ENCODE results near the gene FCRL4. TPM values are rescaled to one million over a fixed set of nuclear protein-coding genes. Genes with fewer than 3 reads are reported as not detected.

The FCRL4 gene
- total RNA-seq, 2 experiments from 2014 or later: not detected

DNA sequence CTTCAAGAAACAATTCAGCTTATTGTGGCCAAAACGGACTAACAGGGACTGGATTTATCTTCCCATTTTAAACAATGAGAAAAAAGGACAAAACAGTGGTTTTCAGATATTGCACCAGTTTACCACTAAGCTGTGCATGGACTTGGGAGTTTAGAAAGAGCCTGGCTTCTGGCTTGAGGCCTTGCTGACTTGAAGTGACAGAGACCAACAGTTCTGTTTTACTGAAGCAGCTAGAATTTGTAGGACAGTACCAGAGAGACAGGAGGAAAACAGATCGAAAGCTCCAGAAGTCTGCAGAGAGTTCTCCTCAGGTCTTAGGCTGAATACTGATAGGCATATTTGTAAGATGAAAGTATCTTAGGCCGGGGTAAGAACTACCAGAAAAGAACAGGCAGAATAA, 20.5 kb downstream of the FCRL4 start:
- POLR2A ChIA-PET: interaction anchor here (0.6 to 1.4 kb wide), 5 partner anchors 13 to 292 kb away, joined by 3 to 5 read pairs (median 3); no protein-coding TSS in a partner anchor

DNA sequence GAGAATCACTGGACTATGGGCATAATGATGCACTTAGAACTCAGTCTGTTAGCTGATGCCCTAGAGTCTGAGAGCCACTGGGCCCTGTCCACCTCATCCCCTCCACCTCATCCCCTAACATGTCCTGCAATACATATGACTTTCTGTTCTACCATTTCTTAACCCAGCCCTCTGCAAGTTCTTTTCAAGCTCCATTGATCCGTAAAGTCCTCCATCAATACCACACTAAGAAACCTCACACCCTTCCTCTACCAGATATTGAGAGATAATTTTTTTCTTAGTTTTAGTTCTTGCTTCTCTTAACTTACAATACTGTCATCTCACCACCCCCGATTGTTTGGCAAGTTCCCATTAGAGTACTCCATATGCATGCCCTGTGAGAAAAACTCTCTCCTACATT, 22.1 kb downstream of the FCRL4 start:
- peak overlapping the region; percentile 41; the same call in 1 of the 2 replicates for H2AFZ ChIP-seq (ENCODE audit: low read length)
- H3K4me2 ChIP-seq (ENCODE audit: low read length): peak overlapping the region; percentile 48
- ChIA-PET CTCF (ENCODE audit: unreplicated experiment) (no interaction called here), POLR2A (interaction anchor here (0.5 to 1.2 kb wide), 3 partner anchors 10 to 151 kb away, joined by 3 to 6 read pairs (median 3); no protein-coding TSS in a partner anchor)
- H4K20me1 ChIP-seq (ENCODE audit: insufficient read depth, low read length): no peaks in the 10 kb centered on the region
- H3K4me3 ChIP-seq (ENCODE audit: low read depth, low read length, poor library complexity, severe bottlenecking): no peak overlapping the region
- H3K79me2 ChIP-seq (ENCODE audit: insufficient read depth, low read depth, low read length): no peaks in the 10 kb centered on the region
- H3K4me1 ChIP-seq (ENCODE audit: insufficient read depth, low read length, poor library complexity, severe bottlenecking): peaks cover 34% of the 10 kb centered on the region
- H3K9me3 ChIP-seq (ENCODE audit: low read length): no peaks in the 10 kb centered on the region; the same call in 1 of the 2 replicates
- no peak for DNase-seq (ENCODE audit: low spot score)
- H3K9me2 ChIP-seq (ENCODE audit: insufficient read depth, low read length): no peaks in the 10 kb centered on the region
- no TSS peak for BruUV-seq (replicated peaks)
- no peak overlapping the region for H3K27ac ChIP-seq (ENCODE audit: low read depth, low read length, poor library complexity, severe bottlenecking)
- intact Hi-C loops (cut with micrococcal nuclease; ENCODE audit: unreplicated experiment): loop anchor here (5.0 kb wide), 1 partner anchor 287 kb away; no protein-coding TSS in a partner anchor
- H3K36me3 ChIP-seq (ENCODE audit: insufficient read depth, low read length): no peaks in the 10 kb centered on the region
- TF ChIP-seq EZH2phosphoT487 (IDR thresholded peaks at IDR 0.05; ENCODE audit: borderline replicate concordance, low read depth, low read length): no peak
- TF ChIP-seq, protein P1, sequence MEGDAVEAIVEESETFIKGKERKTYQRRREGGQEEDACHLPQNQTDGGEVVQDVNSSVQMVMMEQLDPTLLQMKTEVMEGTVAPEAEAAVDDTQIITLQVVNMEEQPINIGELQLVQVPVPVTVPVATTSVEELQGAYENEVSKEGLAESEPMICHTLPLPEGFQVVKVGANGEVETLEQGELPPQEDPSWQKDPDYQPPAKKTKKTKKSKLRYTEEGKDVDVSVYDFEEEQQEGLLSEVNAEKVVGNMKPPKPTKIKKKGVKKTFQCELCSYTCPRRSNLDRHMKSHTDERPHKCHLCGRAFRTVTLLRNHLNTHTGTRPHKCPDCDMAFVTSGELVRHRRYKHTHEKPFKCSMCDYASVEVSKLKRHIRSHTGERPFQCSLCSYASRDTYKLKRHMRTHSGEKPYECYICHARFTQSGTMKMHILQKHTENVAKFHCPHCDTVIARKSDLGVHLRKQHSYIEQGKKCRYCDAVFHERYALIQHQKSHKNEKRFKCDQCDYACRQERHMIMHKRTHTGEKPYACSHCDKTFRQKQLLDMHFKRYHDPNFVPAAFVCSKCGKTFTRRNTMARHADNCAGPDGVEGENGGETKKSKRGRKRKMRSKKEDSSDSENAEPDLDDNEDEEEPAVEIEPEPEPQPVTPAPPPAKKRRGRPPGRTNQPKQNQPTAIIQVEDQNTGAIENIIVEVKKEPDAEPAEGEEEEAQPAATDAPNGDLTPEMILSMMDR (conservative IDR thresholded peaks at IDR 0.05; ENCODE audit: low read length): no peak

More for the DNA sequence above, 20.5 kb downstream of the FCRL4 start:
- Histone ChIP-seq H3K4me2 (ENCODE audit: low read length) (no peak overlapping the region), H3K9me2 (ENCODE audit: insufficient read depth, low read length) (no peaks in the 10 kb centered on the region), H3K9me3 (ENCODE audit: low read length) (no peaks in the 10 kb centered on the region; the same call in 1 of the 2 replicates), H3K79me2 (ENCODE audit: insufficient read depth, low read depth, low read length) (no peaks in the 10 kb centered on the region), H3K27ac (ENCODE audit: low read depth, low read length, poor library complexity, severe bottlenecking) (no peak overlapping the region), H2AFZ (ENCODE audit: low read length) (no peak overlapping the region), H3K4me1 (ENCODE audit: insufficient read depth, low read length, poor library complexity, severe bottlenecking) (peaks cover 47% of the 10 kb centered on the region), H4K20me1 (ENCODE audit: insufficient read depth, low read length) (no peaks in the 10 kb centered on the region), H3K36me3 (ENCODE audit: insufficient read depth, low read length) (no peaks in the 10 kb centered on the region), H3K4me3 (ENCODE audit: low read depth, low read length, poor library complexity, severe bottlenecking) (no peak overlapping the region)
- intact Hi-C loops (cut with micrococcal nuclease; ENCODE audit: unreplicated experiment): loop anchor here (5.0 kb wide), 1 partner anchor 285 kb away; no protein-coding TSS in a partner anchor
- CTCF ChIA-PET (ENCODE audit: unreplicated experiment): no interaction called here
- no TSS peak for BruUV-seq (replicated peaks)
- no peak for DNase-seq (ENCODE audit: low spot score)
- TF ChIP-seq EZH2phosphoT487 (IDR thresholded peaks at IDR 0.05; ENCODE audit: borderline replicate concordance, low read depth, low read length): no peak
- TF ChIP-seq, protein P1 (conservative IDR thresholded peaks at IDR 0.05; ENCODE audit: low read length): peak; percentile 43; the same call in 1 of the 2 replicates

DNA sequence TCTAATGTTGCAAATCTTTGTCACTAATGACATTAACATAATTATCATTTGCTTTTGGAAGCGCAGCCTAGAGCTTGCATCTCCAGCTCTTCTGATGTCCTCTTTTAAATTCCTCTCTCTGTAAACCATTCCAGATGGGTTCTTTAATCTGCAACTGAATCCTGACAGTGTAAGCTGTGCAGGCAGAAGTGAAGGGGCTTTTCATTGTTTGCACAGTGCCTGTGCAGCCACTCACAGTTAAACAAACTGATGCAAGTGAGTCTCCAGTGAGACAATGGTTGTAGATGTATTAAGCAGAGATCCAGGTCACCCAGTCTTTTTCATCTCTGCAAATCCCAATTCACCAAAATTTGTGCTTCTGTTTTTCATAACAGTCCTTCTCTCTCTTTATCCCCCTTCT, 23.0 kb downstream of the FCRL4 start:
- Histone ChIP-seq H3K9me3 (ENCODE audit: low read length) (no peaks in the 10 kb centered on the region; the same call in 1 of the 2 replicates), H3K36me3 (ENCODE audit: insufficient read depth, low read length) (no peaks in the 10 kb centered on the region), H3K79me2 (ENCODE audit: insufficient read depth, low read depth, low read length) (no peaks in the 10 kb centered on the region), H4K20me1 (ENCODE audit: insufficient read depth, low read length) (no peaks in the 10 kb centered on the region), H3K4me3 (ENCODE audit: low read depth, low read length, poor library complexity, severe bottlenecking) (no peak overlapping the region), H3K9me2 (ENCODE audit: insufficient read depth, low read length) (no peaks in the 10 kb centered on the region), H3K4me2 (ENCODE audit: low read length) (0 out of 2 replicates have a peak overlapping the region, but pooled peaks have one; percentile 48), H3K27ac (ENCODE audit: low read depth, low read length, poor library complexity, severe bottlenecking) (no peak overlapping the region), H2AFZ (ENCODE audit: low read length) (no peak overlapping the region), H3K4me1 (ENCODE audit: insufficient read depth, low read length, poor library complexity, severe bottlenecking) (peaks cover 30% of the 10 kb centered on the region)
- POLR2A ChIA-PET: no interaction called here
- no peak for DNase-seq (ENCODE audit: low spot score)
- TF ChIP-seq EZH2phosphoT487 (IDR thresholded peaks at IDR 0.05; ENCODE audit: borderline replicate concordance, low read depth, low read length): no peak
- TF ChIP-seq, protein P1 (conservative IDR thresholded peaks at IDR 0.05; ENCODE audit: low read length): no peak
- no TSS peak for BruUV-seq (replicated peaks)
- CTCF ChIA-PET (ENCODE audit: unreplicated experiment): no interaction called here
- intact Hi-C loops (cut with micrococcal nuclease; ENCODE audit: unreplicated experiment): loop anchor here (5.0 kb wide), 1 partner anchor 287 kb away; no protein-coding TSS in a partner anchor

Measured in OCI-LY7 (cell line).